DND-41 (cell line): ENCODE measurements around the gene FGF18.

Source experiments
- EZH2 ChIP-seq: IDR thresholded peaks from 3 replicates; pipeline ENCODE4 v1.6.1; 2012; ENCODE audit warnings: borderline replicate concordance, low read depth, mild to moderate bottlenecking, moderate library complexity, low read length, inconsistent platforms; ENCODE audit not compliant: severe bottlenecking
- TF ChIP-seq, protein P1 (sequence below): IDR thresholded peaks from 2 replicates; pipeline ENCODE4 v1.5.1; 2012; ENCODE audit warnings: borderline replicate concordance, low read length, moderate library complexity, mild to moderate bottlenecking; ENCODE audit not compliant: poor library complexity, severe bottlenecking; ENCODE audit errors: extremely low read depth

- TF ChIP-seq, protein P1, sequence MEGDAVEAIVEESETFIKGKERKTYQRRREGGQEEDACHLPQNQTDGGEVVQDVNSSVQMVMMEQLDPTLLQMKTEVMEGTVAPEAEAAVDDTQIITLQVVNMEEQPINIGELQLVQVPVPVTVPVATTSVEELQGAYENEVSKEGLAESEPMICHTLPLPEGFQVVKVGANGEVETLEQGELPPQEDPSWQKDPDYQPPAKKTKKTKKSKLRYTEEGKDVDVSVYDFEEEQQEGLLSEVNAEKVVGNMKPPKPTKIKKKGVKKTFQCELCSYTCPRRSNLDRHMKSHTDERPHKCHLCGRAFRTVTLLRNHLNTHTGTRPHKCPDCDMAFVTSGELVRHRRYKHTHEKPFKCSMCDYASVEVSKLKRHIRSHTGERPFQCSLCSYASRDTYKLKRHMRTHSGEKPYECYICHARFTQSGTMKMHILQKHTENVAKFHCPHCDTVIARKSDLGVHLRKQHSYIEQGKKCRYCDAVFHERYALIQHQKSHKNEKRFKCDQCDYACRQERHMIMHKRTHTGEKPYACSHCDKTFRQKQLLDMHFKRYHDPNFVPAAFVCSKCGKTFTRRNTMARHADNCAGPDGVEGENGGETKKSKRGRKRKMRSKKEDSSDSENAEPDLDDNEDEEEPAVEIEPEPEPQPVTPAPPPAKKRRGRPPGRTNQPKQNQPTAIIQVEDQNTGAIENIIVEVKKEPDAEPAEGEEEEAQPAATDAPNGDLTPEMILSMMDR: no peak
- TF ChIP-seq EZH2: no peak
These were observed 75.1 kb downstream of the FGF18 start for GRCh38 chr5:171494452-171495121.
